ENCODE measurements around the gene BACH2. TPM values are rescaled to one million over a fixed set of nuclear protein-coding genes. Genes with fewer than 3 reads are reported as not detected.

BACH2 gene
- total and polyA plus RNA-seq, 5 donors: 0.61 to 2.8 (median 1.5) TPM

DNA sequence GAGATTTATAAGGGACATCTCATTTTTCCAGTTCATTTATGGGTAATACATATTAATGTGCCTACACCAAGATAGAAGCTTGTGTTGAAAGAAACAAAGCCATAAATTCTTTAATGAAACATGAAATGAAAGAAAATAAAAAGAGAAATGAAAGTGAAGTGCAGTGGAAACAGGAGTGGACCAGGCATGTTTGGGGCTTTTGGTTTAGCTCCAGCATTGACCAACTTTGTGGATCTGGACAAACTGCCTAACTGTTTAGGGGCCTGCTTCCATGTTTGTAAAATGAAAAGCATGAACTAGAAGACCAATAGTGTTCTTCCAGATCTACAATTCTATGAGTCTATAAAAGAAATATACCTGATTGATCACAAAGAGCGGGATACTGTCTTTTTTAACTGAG, 277.4 kb downstream of the BACH2 start:
- H3K27me3 ChIP-seq (ENCODE audit: control insufficient read depth, insufficient read depth): no peaks in the 10 kb centered on the region
- DNase-seq (no peak), ATAC-seq (no peak)
- WGBS: 100% methylated on average over 1 of the region's 1 CpG
- no peak overlapping the region for H3K4me3 ChIP-seq (ENCODE audit: low read length)
- H3K27ac ChIP-seq (ENCODE audit: low read length): no peak overlapping the region
- intact Hi-C loops (cut with DNase I): no loop called here
- H3K4me1 ChIP-seq (ENCODE audit: control insufficient read depth, insufficient read depth, low read length): no peaks in the 10 kb centered on the region
- H3K9me3 ChIP-seq (ENCODE audit: control insufficient read depth, low read length): no peaks in the 10 kb centered on the region

DNA sequence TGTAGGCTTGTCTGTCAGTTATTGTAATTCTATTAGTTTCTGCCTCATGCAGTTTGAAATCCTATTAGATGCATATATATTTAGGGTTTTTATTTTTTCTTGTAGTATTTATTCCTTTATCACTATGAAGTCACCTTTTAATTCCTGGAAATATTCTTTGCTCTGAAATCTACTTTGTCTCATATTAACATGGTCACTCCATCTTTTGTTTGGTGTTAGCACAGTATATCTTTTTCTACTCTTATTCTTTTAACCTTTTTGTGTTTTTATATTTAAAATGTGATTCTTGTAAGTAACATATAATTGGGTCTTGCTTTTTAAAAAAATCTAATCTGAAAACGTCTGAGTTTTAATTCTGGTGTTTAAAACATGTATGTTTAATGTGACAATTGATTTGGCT, 280.8 kb downstream of the BACH2 start:
- Histone ChIP-seq H3K9me3 (ENCODE audit: control insufficient read depth, low read length) (no peaks in the 10 kb centered on the region), H3K27ac (ENCODE audit: low read length) (no peak overlapping the region), H3K4me3 (ENCODE audit: low read length) (no peak overlapping the region), H3K27me3 (ENCODE audit: control insufficient read depth, insufficient read depth) (no peaks in the 10 kb centered on the region), H3K4me1 (ENCODE audit: control insufficient read depth, insufficient read depth, low read length) (no peaks in the 10 kb centered on the region)
- intact Hi-C loops (cut with DNase I): no loop called here
- no peak for ATAC-seq
- DNase-seq: no peak
- WGBS: 71% methylated on average over 1 of the region's 1 CpG

DNA sequence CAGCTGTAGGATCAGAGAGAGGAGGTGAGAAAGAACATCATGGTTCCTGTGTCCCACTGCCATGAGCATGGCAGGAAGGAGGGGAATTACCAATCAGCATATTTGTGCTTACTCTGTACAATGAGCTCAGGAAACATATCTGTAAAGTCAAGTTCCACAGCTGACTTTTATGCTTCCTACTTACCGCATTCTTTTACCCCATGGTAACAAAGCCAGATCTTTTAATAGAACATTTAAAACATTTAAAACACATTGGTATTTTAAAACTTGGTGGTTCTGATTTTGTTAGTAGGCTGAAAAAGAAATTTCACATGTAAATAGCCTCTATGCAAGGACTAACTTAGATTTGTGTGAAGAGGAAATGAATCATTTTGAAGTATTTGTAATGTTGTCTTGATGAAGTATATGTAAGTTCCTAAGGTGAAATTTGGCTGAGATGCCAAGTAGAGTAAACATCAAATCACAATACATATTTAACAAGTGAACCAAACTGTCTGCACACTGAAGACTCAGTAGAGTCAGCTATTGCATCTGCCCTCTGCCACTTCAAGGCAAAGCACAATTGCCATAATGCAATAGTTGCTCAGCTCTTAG, 287.6 kb downstream of the BACH2 start:
- no peaks in the 10 kb centered on the region for H3K27me3 ChIP-seq (ENCODE audit: control insufficient read depth, insufficient read depth)
- intact Hi-C loops (cut with DNase I): no loop called here
- H3K9me3 ChIP-seq (ENCODE audit: control insufficient read depth, low read length): no peaks in the 10 kb centered on the region
- no peak for ATAC-seq
- H3K4me3 ChIP-seq (ENCODE audit: low read length): no peak overlapping the region
- DNase-seq: no peak
- 56% methylated on average over 1 of the region's 1 CpG for WGBS
- peaks cover 2% of the 10 kb centered on the region for H3K4me1 ChIP-seq (ENCODE audit: control insufficient read depth, insufficient read depth, low read length)
- H3K27ac ChIP-seq (ENCODE audit: low read length): no peak overlapping the region

DNA sequence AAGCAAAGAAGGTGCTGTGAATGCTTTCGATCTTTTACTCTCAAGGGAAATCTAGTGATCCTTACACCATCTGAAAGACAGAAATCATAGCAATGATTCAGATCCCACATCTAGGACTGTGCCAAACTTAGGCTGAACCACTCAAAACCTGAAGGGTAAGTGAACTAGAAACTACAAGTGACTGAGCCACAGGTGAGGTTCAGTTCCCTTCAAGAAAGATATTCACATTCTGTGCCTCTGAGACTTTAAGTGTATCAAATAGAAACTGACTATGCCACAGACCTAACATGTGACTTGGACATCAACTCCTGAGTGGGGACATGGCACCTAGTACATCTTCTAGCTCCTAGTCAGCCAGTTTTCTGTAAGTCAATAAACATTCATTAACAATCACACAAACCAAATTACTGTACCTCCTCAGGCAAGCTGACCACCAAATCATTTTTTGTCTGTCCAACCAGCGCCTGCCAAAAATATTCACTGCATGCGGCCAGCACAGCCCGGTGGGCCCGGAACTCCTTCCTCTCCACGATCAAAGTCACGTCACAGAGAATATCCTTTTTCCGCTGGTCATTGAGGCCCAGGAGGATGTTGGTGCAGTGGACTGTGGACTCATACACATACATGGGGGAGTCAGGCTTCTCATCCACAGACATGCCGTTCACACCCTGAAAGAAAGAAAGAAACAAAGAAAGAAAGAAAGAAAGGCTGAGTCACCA, 288.3 kb downstream of the BACH2 start:
- no peaks in the 10 kb centered on the region for H3K9me3 ChIP-seq (ENCODE audit: control insufficient read depth, low read length)
- no peak overlapping the region for H3K27ac ChIP-seq (ENCODE audit: low read length)
- no peak overlapping the region for H3K4me3 ChIP-seq (ENCODE audit: low read length)
- no peaks in the 10 kb centered on the region for H3K27me3 ChIP-seq (ENCODE audit: control insufficient read depth, insufficient read depth)
- ATAC-seq: no peak
- intact Hi-C loops (cut with DNase I): no loop called here
- WGBS: 75% methylated on average over 9 of the region's 9 CpGs
- peaks cover 2% of the 10 kb centered on the region for H3K4me1 ChIP-seq (ENCODE audit: control insufficient read depth, insufficient read depth, low read length)
- no peak for DNase-seq

DNA sequence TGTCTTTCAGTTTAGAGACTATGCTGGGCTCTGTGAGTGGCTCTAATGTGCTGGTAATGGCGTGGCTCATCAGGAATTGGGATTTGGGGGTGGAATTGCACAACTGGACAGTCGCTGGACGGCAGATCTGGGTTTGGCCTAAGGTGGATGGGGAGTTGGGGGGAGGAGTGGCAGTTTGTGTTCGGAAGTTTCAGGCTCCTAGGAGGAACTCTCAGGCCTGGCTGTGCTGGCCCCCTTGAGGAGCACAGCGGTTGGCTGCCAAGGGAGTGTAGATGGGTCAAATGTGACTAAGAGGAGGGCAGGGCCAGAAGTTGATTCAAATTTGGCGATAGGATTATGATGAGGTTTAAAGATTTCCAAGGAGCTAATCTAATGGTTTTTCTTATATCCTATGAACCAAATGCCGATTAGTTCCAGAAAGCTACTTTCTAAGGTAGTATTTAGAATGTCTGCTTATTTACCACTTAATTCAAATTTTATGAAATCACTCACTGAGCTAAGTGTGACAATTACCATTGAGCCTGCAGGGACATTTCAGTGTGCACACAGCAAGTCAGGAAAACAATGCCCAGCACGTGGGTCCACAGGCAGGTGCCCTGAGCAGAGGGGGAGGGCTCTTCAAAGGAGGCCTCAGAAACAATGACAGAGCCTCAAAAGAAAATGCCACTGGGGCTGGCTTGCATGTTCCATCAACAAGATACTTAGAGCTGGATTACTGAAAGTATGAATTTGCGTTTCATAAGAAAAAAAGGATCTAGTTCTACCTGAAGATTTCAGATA, 291.4 kb downstream of the BACH2 start:
- intact Hi-C loops (cut with DNase I): no loop called here
- Histone ChIP-seq H3K4me1 (ENCODE audit: control insufficient read depth, insufficient read depth, low read length) (peaks cover 2% of the 10 kb centered on the region), H3K27ac (ENCODE audit: low read length) (no peak overlapping the region), H3K4me3 (ENCODE audit: low read length) (no peak overlapping the region), H3K27me3 (ENCODE audit: control insufficient read depth, insufficient read depth) (no peaks in the 10 kb centered on the region), H3K9me3 (ENCODE audit: control insufficient read depth, low read length) (no peaks in the 10 kb centered on the region)
- ATAC-seq: no peak
- WGBS: 95% methylated on average over 9 of the region's 9 CpGs
- peak in 2 of 3 donors; percentile 23 to 25 for DNase-seq

DNA sequence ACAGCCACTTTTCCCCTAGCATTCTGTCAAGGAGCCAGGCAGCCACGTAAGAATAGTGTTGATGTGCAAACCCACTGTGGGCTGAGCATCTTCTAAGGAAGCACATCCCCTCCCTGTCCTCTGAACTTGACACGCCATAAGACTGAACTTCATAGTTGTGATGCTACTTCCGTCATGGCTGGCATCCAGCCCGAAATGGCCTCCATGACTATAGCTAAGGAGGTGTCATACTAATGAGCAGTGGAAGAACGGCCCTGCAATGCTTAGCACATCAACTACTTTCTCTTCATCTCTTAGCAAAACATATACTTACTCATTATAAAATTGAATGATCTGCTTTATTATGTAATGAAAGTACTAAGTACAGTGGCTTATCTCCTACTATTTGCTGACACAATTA, 292.1 kb downstream of the BACH2 start:
- ATAC-seq: no peak
- Histone ChIP-seq H3K27ac (ENCODE audit: low read length) (no peak overlapping the region), H3K27me3 (ENCODE audit: control insufficient read depth, insufficient read depth) (no peaks in the 10 kb centered on the region), H3K9me3 (ENCODE audit: control insufficient read depth, low read length) (no peaks in the 10 kb centered on the region), H3K4me1 (ENCODE audit: control insufficient read depth, insufficient read depth, low read length) (peaks cover 2% of the 10 kb centered on the region), H3K4me3 (ENCODE audit: low read length) (no peak overlapping the region)
- peak in 1 of 3 donors; percentile 23 for DNase-seq
- intact Hi-C loops (cut with DNase I): no loop called here
- 84% methylated on average over 5 of the region's 5 CpGs for WGBS

DNA sequence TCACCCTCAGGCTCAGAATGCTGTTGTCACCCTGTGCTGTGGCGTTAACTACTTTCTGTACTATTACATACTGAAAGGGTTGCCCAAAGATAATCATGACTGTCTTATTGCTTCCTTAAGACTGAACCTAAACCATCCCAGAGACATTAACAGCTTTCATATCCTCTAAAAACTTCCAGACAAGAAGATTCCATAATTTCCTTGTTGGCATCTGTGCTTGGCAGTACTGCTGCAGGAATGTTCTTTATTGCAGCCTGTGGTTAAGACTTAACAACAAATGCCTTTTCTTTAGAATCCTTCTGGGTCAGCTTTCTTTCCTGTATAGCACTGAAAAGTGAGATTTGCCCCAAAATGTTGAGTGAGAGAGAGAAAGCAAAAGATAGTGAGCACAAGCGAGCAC, 292.7 kb downstream of the BACH2 start:
- DNase-seq (no peak), ATAC-seq (no peak)
- 97% methylated on average over 2 of the region's 2 CpGs for WGBS
- intact Hi-C loops (cut with DNase I): no loop called here
- Histone ChIP-seq H3K4me1 (ENCODE audit: control insufficient read depth, insufficient read depth, low read length) (peaks cover 3% of the 10 kb centered on the region), H3K4me3 (ENCODE audit: low read length) (no peak overlapping the region), H3K27ac (ENCODE audit: low read length) (no peak overlapping the region), H3K9me3 (ENCODE audit: control insufficient read depth, low read length) (no peaks in the 10 kb centered on the region), H3K27me3 (ENCODE audit: control insufficient read depth, insufficient read depth) (no peaks in the 10 kb centered on the region)

DNA sequence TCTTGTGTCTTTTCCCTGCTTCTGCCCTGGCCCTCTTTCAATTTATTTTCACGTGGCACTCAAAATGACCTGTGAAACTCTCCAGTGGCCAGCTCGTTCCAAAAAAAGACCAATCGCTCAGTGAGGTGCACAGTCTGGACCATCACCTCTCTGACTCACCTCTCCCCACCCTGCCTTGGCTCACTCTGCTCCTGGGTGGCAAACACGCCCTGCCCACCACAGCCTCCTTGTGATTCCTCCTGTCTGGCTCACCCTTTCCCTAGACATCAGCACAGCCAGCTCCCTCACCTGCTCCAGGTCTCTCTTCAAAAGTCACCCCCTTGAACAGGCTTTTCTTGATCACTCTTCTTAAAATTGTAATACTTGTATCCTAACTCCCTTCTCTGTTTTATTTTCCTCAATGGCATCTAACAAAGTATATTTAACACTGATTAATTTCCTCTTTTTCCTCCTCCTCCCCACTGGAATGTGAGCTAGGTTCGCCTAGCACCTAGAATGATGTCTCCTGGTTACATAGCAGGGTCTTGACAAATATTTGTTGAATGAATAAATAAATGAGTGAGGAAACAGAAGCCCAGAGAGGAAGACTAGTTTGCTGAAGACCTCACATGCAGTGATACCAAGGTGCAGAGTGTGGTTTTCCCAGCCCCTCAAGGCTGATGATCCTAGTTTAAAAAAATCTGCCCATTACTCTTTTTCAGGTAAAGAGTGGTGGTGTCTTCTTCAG, 293.4 kb downstream of the BACH2 start:
- peaks cover 3% of the 10 kb centered on the region for H3K4me1 ChIP-seq (ENCODE audit: control insufficient read depth, insufficient read depth, low read length)
- no peak overlapping the region for H3K4me3 ChIP-seq (ENCODE audit: low read length)
- DNase-seq: no peak
- intact Hi-C loops (cut with DNase I): no loop called here
- no peaks in the 10 kb centered on the region for H3K9me3 ChIP-seq (ENCODE audit: control insufficient read depth, low read length)
- ATAC-seq: no peak
- WGBS: 85% methylated on average over 5 of the region's 5 CpGs
- no peak overlapping the region for H3K27ac ChIP-seq (ENCODE audit: low read length)
- no peaks in the 10 kb centered on the region for H3K27me3 ChIP-seq (ENCODE audit: control insufficient read depth, insufficient read depth)

DNA sequence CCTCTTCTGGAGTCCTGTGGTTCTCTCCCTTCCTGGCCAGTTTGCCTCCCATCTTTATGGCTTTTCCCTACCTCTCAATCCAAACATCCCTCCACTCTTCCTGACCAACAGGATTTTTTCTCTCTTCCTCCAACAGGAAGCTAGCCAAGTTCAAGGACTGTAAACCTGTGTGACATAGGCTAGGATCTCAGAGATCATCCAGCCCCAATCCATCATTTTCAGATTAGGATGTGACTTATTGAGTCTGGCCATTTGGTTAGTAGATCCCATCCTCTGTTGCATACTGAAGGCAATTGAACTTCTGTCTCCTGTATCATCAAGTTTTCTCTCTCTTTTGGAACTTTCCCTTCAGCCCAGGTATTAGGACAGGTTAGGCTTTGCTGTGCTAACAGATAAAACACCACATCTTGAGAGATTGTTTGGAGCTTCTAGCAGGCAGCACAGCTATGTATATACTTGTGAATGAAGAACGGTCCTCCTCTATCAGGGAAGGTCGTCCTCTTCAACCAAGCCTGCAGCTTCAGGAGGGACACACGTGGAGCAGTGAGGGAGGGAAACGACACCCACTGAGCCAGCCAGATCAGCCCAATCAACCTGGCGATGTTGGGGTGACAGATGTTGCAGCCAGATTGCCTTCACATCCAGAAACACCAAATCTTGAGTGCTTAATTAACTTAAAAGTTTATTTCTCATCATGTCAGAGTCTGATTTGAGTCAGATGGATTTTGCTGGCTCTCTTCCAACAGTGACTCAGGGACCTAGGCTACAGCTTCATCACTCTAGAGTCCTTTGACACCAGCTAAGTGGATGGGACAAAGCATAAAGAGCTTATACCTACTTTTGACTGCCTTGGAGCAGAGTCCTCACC, 295.5 kb downstream of the BACH2 start:
- Histone ChIP-seq H3K4me1 (ENCODE audit: control insufficient read depth, insufficient read depth, low read length) (peaks cover 6% of the 10 kb centered on the region), H3K4me3 (ENCODE audit: low read length) (no peak overlapping the region), H3K27ac (ENCODE audit: low read length) (no peak overlapping the region), H3K27me3 (ENCODE audit: control insufficient read depth, insufficient read depth) (no peaks in the 10 kb centered on the region), H3K9me3 (ENCODE audit: control insufficient read depth, low read length) (no peaks in the 10 kb centered on the region)
- DNase-seq (no peak), ATAC-seq (no peak)
- intact Hi-C loops (cut with DNase I): no loop called here
- 86% methylated on average over 5 of the region's 5 CpGs for WGBS

Measured in right cardiac atrium (tissue), 5 donors.